HCT116 (cell line): ENCODE results near the gene SGCA. TPM values are rescaled to one million over a fixed set of nuclear protein-coding genes. Genes with fewer than 3 reads are reported as not detected.

Experiments
- ATAC-seq: fragments of 200-7000 bp; cut with Tn5 transposase; 2 replicates; pipeline ENCODE4 v1.9.1; 2020; ENCODE audit warnings: mild to moderate bottlenecking, moderate library complexity
- BruUV-seq: library from RNA; stranded (reverse); fragments of 400-500 nt; replicated peaks from 2 replicates; lab custom pipeline; 2021; lab: Mats Ljungman, UMichigan
- CTCF ChIA-PET: fragments of 300-600 bp; sonication (Branson Sonifier 250); formaldehyde crosslinking; loops from one replicate; lab custom pipeline; 2021; ENCODE audit warnings: antibody characterized with exemption; lab: Charles Lee
- POLR2A ChIA-PET: fragments of 300-600, 350-600 bp; sonication (Branson Sonifier 250); formaldehyde crosslinking; loops from one replicate; lab custom pipeline; 2021; ENCODE audit warnings: antibody characterized with exemption; lab: Charles Lee
- RAD21 ChIA-PET, 2 experiments: fragments of 300-600 bp; sonication (Branson Sonifier 250); formaldehyde crosslinking; loops; one replicate each; lab custom pipeline; 2023; ENCODE audit warnings: low total read pairs in 2 of 2; ENCODE audit not compliant: uncharacterized antibody in 2 of 2, unreplicated experiment in 2 of 2, low non-redundant PET in 1 of 2; lab: Charles Lee
- DNase-seq: peaks from one replicate; pipeline ENCODE4 v3.0.0-alpha.2; 2010; ENCODE audit warnings: low read depth, low spot score
- H2AFZ ChIP-seq: fragments of 200-600 bp; shearing (Covaris generic), sonication (generic); 2 replicates; pipeline ENCODE4 v1.6.1; 2017; ENCODE audit warnings: low read depth, mixed run types, mixed read lengths, antibody characterized with exemption, low read length; ENCODE audit not compliant: poor library complexity, severe bottlenecking
- H3K27ac ChIP-seq: 2 replicates; pipeline ENCODE4 v1.5.1; 2012; ENCODE audit warnings: low read depth, low read length
- H3K27me3 ChIP-seq: fragments of 200-600 bp; sonication (generic); 2 replicates; pipeline ENCODE4 v1.6.1; 2016; ENCODE audit warnings: mixed run types, low read length, mixed read lengths; ENCODE audit not compliant: insufficient read depth
- H3K36me3 ChIP-seq, 2 experiments: fragments of 200-500 bp in 1 of 2; fragments of 200-600 bp in 1 of 2; sonication (Bioruptor generic) in 1 of 2; sonication (generic) in 1 of 2; 2 replicates each; pipeline versions ENCODE4 v1.5.1 to v1.6.1; 2014 to 2016; ENCODE audit warnings: low read length in 2 of 2, inconsistent platforms in 1 of 2, mixed read lengths in 1 of 2, mixed run types in 1 of 2; ENCODE audit not compliant: insufficient read depth in 2 of 2, control insufficient read depth in 1 of 2
- H3K4me1 ChIP-seq, 2 experiments: fragments of 200-600 bp in 1 of 2; sonication (generic) in 1 of 2; 2 replicates each; pipeline versions ENCODE4 v1.5.1 to v1.6.1; 2012 to 2017; ENCODE audit warnings: low read length in 2 of 2, inconsistent platforms in 1 of 2, mild to moderate bottlenecking in 1 of 2, mixed read lengths in 1 of 2, mixed run types in 1 of 2, moderate library complexity in 1 of 2; ENCODE audit not compliant: insufficient read depth in 2 of 2, control insufficient read depth in 1 of 2
- H3K4me2 ChIP-seq: fragments of 200-600 bp; sonication (generic); 2 replicates; pipeline ENCODE4 v1.6.1; 2017; ENCODE audit warnings: mixed run types, low read length, mixed read lengths
- H3K4me3 ChIP-seq, 2 experiments: fragments of 200-600 bp in 1 of 2; sonication (generic) in 1 of 2; replicated peaks in 1 of 2; 2 replicates each; pipeline ENCODE4 v1.5.1; 2011 to 2016; ENCODE audit warnings: low read length in 2 of 2, control low read depth in 1 of 2, low read depth in 1 of 2, mild to moderate bottlenecking in 1 of 2, mixed read lengths in 1 of 2, mixed run types in 1 of 2
- H3K79me2 ChIP-seq: fragments of 200-600 bp; sonication (generic); 2 replicates; pipeline ENCODE4 v1.6.1; 2017; ENCODE audit warnings: mild to moderate bottlenecking, mixed run types, low read length, moderate library complexity, mixed read lengths; ENCODE audit not compliant: insufficient read depth
- H3K9ac ChIP-seq: fragments of 200-600 bp; sonication (generic); 2 replicates; pipeline ENCODE4 v1.6.1; 2016; ENCODE audit warnings: low read length, mixed read lengths
- H3K9me2 ChIP-seq: fragments of 200-600 bp; sonication (generic), shearing (Covaris generic); 2 replicates; pipeline ENCODE4 v1.6.1; 2017; ENCODE audit warnings: mixed run types, mild to moderate bottlenecking, moderate library complexity; ENCODE audit not compliant: insufficient read depth
- H3K9me3 ChIP-seq, 2 experiments: fragments of 200-500 bp in 1 of 2; fragments of 200-600 bp in 1 of 2; sonication (Bioruptor generic) in 1 of 2; sonication (generic) in 1 of 2; 2 replicates each; pipeline ENCODE4 v1.6.1; 2014 to 2017; ENCODE audit warnings: low read length in 2 of 2, mixed read lengths in 2 of 2, inconsistent platforms in 1 of 2, low read depth in 1 of 2, mild to moderate bottlenecking in 1 of 2, mixed run types in 1 of 2, moderate library complexity in 1 of 2; ENCODE audit not compliant: control insufficient read depth in 1 of 2, insufficient read depth in 1 of 2
- H4K20me1 ChIP-seq: fragments of 200-600 bp; sonication (generic), shearing (Covaris generic); 2 replicates; pipeline ENCODE4 v1.6.1; 2017; ENCODE audit warnings: mixed run types, mild to moderate bottlenecking, moderate library complexity; ENCODE audit not compliant: insufficient read depth
- ATF3 ChIP-seq: IDR thresholded peaks from 2 replicates; pipeline ENCODE4 v1.6.1; 2012
- CEBPB ChIP-seq: IDR thresholded peaks from 2 replicates; pipeline ENCODE4 v1.6.1; 2012; ENCODE audit warnings: low read depth
- CTCF ChIP-seq, 3 experiments: fragments of 200-600 bp in 1 of 3; sonication (generic) in 1 of 3; IDR thresholded peaks in 2 of 3; conservative IDR thresholded peaks in 1 of 3; 2 replicates each; pipeline ENCODE4 v1.5.1; 2012 to 2017; ENCODE audit warnings: low read depth in 2 of 3, low read length in 2 of 3, antibody characterized with exemption in 1 of 3, borderline replicate concordance in 1 of 3, control low read depth in 1 of 3, mild to moderate bottlenecking in 1 of 3, mixed read lengths in 1 of 3, mixed run types in 1 of 3, moderate library complexity in 1 of 3; ENCODE audit not compliant: insufficient read depth in 1 of 3
- ELF1 ChIP-seq: IDR thresholded peaks from 2 replicates; pipeline ENCODE4 v1.6.1; 2012; ENCODE audit warnings: low read depth, borderline replicate concordance
- EZH2 ChIP-seq: fragments of 200-600 bp; sonication (generic); IDR thresholded peaks from 2 replicates; pipeline ENCODE4 v1.6.1; 2017; ENCODE audit warnings: antibody characterized with exemption, mixed run types
- EZH2phosphoT487 ChIP-seq: fragments of 200-600 bp; IDR thresholded peaks from 2 replicates; pipeline ENCODE4 v1.6.1; 2018; ENCODE audit warnings: antibody characterized with exemption, borderline replicate concordance
- JUND ChIP-seq: IDR thresholded peaks from 2 replicates; pipeline ENCODE4 v1.6.1; 2012
- MAX ChIP-seq: IDR thresholded peaks from 2 replicates; pipeline ENCODE4 v1.6.1; 2012
- POLR2A ChIP-seq: IDR thresholded peaks from 2 replicates; pipeline ENCODE4 v1.7.0; 2011; ENCODE audit warnings: borderline replicate concordance; ENCODE audit not compliant: insufficient read depth, insufficient read length; ENCODE audit errors: extremely low read depth
- REST ChIP-seq: IDR thresholded peaks from 2 replicates; pipeline ENCODE4 v1.6.1; 2012; ENCODE audit warnings: low read depth
- SIN3A ChIP-seq: IDR thresholded peaks from 2 replicates; pipeline ENCODE4 v1.6.1; 2012; ENCODE audit warnings: low read depth
- SP1 ChIP-seq: IDR thresholded peaks from 2 replicates; pipeline ENCODE4 v1.6.1; 2012; ENCODE audit warnings: low read depth
- SRF ChIP-seq: IDR thresholded peaks from 2 replicates; pipeline ENCODE4 v1.6.1; 2012; ENCODE audit warnings: low read depth
- TCF7L2 ChIP-seq: IDR thresholded peaks from 2 replicates; pipeline ENCODE4 v1.7.0; 2011; ENCODE audit warnings: borderline replicate concordance, inconsistent platforms; ENCODE audit not compliant: insufficient read depth, insufficient read length; ENCODE audit errors: extremely low read depth
- YY1 ChIP-seq: IDR thresholded peaks from 2 replicates; pipeline ENCODE4 v1.6.1; 2011; ENCODE audit warnings: low read length, low read depth, moderate library complexity, mild to moderate bottlenecking; ENCODE audit not compliant: insufficient replicate concordance; ENCODE audit errors: extremely low read depth
- ZNF274 ChIP-seq: fragments of 200-500 bp; sonication (Bioruptor generic); IDR thresholded peaks from 2 replicates; pipeline ENCODE4 v1.6.1; 2014; ENCODE audit warnings: mild to moderate bottlenecking, low read depth, low read length, inconsistent platforms
- intact Hi-C: fragments of 100-400 bp; cut with micrococcal nuclease; formaldehyde crosslinking; loops from 2 replicates; pipeline ENCODE4 v1.10.0; 2022
- total RNA-seq: library from RNA; stranded (reverse); gene quantifications from one replicate; pipeline ENCODE4 v1.2.1, GENCODE V29; 2021; ENCODE audit not compliant: unreplicated experiment

Gene SGCA
- total RNA-seq, 1 experiment from 2014 or later: 0.37 TPM

- ChIA-PET POLR2A (no interaction called here), CTCF (interaction anchor here (1.0 to 1.5 kb wide), 3 partner anchors 17 to 87 kb away, joined by 3 to 4 read pairs (median 4); no protein-coding TSS in a partner anchor), RAD21 (no interaction called here)
- Histone ChIP-seq H3K9me3 (no peaks in the 10 kb centered on the region), H2AFZ (no peak overlapping the region), H3K9me2 (no peaks in the 10 kb centered on the region), H3K4me2 (no peak overlapping the region), H3K9ac (no peak overlapping the region), H3K79me2 (no peaks in the 10 kb centered on the region), H3K27ac (no peak overlapping the region), H4K20me1 (no peaks in the 10 kb centered on the region), H3K27me3 (no peaks in the 10 kb centered on the region), H3K36me3 (0 out of 4 replicates have a peak, but pooled peaks cover 0 to 4% of the 10 kb centered on the region in 2 experiments), H3K4me1 (peaks cover 28 to 30% of the 10 kb centered on the region in 2 experiments), H3K4me3 (no peak overlapping the region)
- DNase-seq (no peak), ATAC-seq (no peak)
- intact Hi-C loops: no loop called here
- TF ChIP-seq SIN3A (no peak), JUND (no peak), ZNF274 (no peak), EZH2 (no peak), CTCF (IDR thresholded peaks at IDR 0.05 in 2 of 3, conservative IDR thresholded peaks at IDR 0.05 in 1 of 3; ENCODE audit: borderline replicate concordance in 1 of 3, insufficient read depth in 1 of 3, low read depth in 2 of 3, low read length in 2 of 3) (no peak), REST (no peak), POLR2A (no peak), SRF (no peak), ATF3 (no peak), EZH2phosphoT487 (no peak), TCF7L2 (no peak), SP1 (no peak), ELF1 (no peak), CEBPB (no peak), YY1 (no peak), MAX (no peak)
- no TSS peak for BruUV-seq
These were observed 15.3 kb downstream of the SGCA start for GRCh38 chr17:50181144-50181543.
